ENCODE measurements around the gene FAM89B.

DNA sequence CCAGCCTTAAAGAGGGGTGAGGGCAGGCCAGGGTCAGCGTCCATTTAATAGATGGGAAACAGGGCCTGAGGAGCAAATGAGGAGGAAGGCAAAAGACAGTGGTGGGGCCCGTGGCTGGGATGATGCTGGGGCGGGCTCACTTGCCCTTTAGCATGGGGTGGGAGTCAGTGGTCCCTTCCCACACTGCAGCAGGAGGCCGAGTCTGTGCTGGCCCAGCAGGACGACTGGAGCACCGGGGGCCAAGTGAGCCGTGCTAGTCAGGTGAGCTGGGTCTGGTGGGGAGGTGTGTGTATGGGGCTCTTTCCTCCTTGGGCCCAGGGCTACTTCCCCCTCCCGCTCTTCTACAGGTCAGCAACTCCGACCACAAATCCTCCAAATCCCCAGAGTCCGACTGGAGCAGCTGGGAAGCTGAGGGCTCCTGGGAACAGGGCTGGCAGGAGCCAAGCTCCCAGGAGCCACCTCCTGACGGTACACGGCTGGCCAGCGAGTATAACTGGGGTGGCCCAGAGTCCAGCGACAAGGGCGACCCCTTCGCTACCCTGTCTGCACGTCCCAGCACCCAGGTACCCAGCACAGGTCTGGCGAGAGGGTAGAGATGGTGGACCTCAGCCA, 34.6 kb upstream of the FAM89B start:
- TF ChIP-seq, protein P1, sequence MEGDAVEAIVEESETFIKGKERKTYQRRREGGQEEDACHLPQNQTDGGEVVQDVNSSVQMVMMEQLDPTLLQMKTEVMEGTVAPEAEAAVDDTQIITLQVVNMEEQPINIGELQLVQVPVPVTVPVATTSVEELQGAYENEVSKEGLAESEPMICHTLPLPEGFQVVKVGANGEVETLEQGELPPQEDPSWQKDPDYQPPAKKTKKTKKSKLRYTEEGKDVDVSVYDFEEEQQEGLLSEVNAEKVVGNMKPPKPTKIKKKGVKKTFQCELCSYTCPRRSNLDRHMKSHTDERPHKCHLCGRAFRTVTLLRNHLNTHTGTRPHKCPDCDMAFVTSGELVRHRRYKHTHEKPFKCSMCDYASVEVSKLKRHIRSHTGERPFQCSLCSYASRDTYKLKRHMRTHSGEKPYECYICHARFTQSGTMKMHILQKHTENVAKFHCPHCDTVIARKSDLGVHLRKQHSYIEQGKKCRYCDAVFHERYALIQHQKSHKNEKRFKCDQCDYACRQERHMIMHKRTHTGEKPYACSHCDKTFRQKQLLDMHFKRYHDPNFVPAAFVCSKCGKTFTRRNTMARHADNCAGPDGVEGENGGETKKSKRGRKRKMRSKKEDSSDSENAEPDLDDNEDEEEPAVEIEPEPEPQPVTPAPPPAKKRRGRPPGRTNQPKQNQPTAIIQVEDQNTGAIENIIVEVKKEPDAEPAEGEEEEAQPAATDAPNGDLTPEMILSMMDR (IDR thresholded peaks at IDR 0.05) = no peak
- TF ChIP-seq POLR2A (IDR thresholded peaks at IDR 0.05) = no peak
- no peak for TF ChIP-seq POLR2AphosphoS5 (IDR thresholded peaks at IDR 0.05)
- no peak for TF ChIP-seq EP300 (IDR thresholded peaks at IDR 0.05)
